ENCODE results near the gene ARHGAP23. TPM values are rescaled to one million over a fixed set of nuclear protein-coding genes. Genes with fewer than 3 reads are reported as not detected.

Gene ARHGAP23
- total RNA-seq, 1 experiment from 2014 or later = 129 TPM

- no peaks in the 10 kb centered on the region for H3K9me2 ChIP-seq (ENCODE audit: insufficient read depth)
- TF ChIP-seq CTCF (conservative IDR thresholded peaks at IDR 0.05) = no peak
- no peak for TF ChIP-seq EZH2 (IDR thresholded peaks at IDR 0.05; ENCODE audit: low read depth)
These were observed 115.3 kb downstream of the ARHGAP23 start for GRCh38 chr17:38543403-38544174.

GRCh38 chr17:38544175-38544838 is 116.0 kb downstream of the ARHGAP23 start:
- Histone ChIP-seq H3K27me3 (ENCODE audit: insufficient read depth, low read depth) (no peaks in the 10 kb centered on the region), H3K9me2 (ENCODE audit: insufficient read depth) (no peaks in the 10 kb centered on the region), H3K36me3 (ENCODE audit: low read depth) (no peaks in the 10 kb centered on the region), H3F3A (ENCODE audit: insufficient read depth, low read depth) (no peaks in the 10 kb centered on the region), H3K4me2 (no peak overlapping the region), H4K20me1 (ENCODE audit: insufficient read depth) (no peaks in the 10 kb centered on the region), H3K9me3 (ENCODE audit: insufficient read depth, low read depth) (no peaks in the 10 kb centered on the region), H2AFZ (no peak overlapping the region), H3K4me1 (replicated peaks; ENCODE audit: insufficient read depth) (no peaks in the 10 kb centered on the region), H3K4me3 (no peak overlapping the region), H3K27ac (no peak overlapping the region), H3K79me2 (ENCODE audit: low read depth) (no peaks in the 10 kb centered on the region)
- intact Hi-C loops (cut with micrococcal nuclease; ENCODE audit: unreplicated experiment) = no loop called here
- no TSS peak for BruUV-seq (replicated peaks)
- TF ChIP-seq CTCF (conservative IDR thresholded peaks at IDR 0.05) (no peak), EZH2 (IDR thresholded peaks at IDR 0.05; ENCODE audit: low read depth) (no peak)
- CTCF ChIA-PET = no interaction called here
- POLR2A ChIA-PET (ENCODE audit: unreplicated experiment) = interaction anchor here (0.6 kb wide), 1 partner anchor 608 kb away, joined by 5 read pairs; no protein-coding TSS in a partner anchor
- DNase-seq = no peak

More at GRCh38 chr17:38543403-38544174, 115.3 kb downstream of the ARHGAP23 start:
- intact Hi-C loops (cut with micrococcal nuclease; ENCODE audit: unreplicated experiment) = no loop called here
- Histone ChIP-seq H4K20me1 (ENCODE audit: insufficient read depth) (no peaks in the 10 kb centered on the region), H3K79me2 (ENCODE audit: low read depth) (no peaks in the 10 kb centered on the region), H3K9me3 (ENCODE audit: insufficient read depth, low read depth) (no peaks in the 10 kb centered on the region), H2AFZ (no peak overlapping the region), H3K27me3 (ENCODE audit: insufficient read depth, low read depth) (no peaks in the 10 kb centered on the region), H3K36me3 (ENCODE audit: low read depth) (no peaks in the 10 kb centered on the region), H3K4me2 (no peak overlapping the region), H3F3A (ENCODE audit: insufficient read depth, low read depth) (no peaks in the 10 kb centered on the region), H3K4me1 (replicated peaks; ENCODE audit: insufficient read depth) (no peaks in the 10 kb centered on the region), H3K4me3 (no peak overlapping the region), H3K27ac (no peak overlapping the region)
- DNase-seq = no peak
- no TSS peak for BruUV-seq (replicated peaks)
- ChIA-PET CTCF (no interaction called here), POLR2A (ENCODE audit: unreplicated experiment) (interaction anchor here (0.6 to 0.7 kb wide), 2 partner anchors 10 to 609 kb away, joined by 5 to 6 read pairs; no protein-coding TSS in a partner anchor)

GRCh38 chr17:38544839-38545209 is 116.6 kb downstream of the ARHGAP23 start:
- no peak for DNase-seq
- intact Hi-C loops (cut with micrococcal nuclease; ENCODE audit: unreplicated experiment) = no loop called here
- Histone ChIP-seq H3K4me2 (no peak overlapping the region), H4K20me1 (ENCODE audit: insufficient read depth) (no peaks in the 10 kb centered on the region), H2AFZ (no peak overlapping the region), H3F3A (ENCODE audit: insufficient read depth, low read depth) (no peaks in the 10 kb centered on the region), H3K27ac (no peak overlapping the region), H3K9me3 (ENCODE audit: insufficient read depth, low read depth) (no peaks in the 10 kb centered on the region), H3K9me2 (ENCODE audit: insufficient read depth) (no peaks in the 10 kb centered on the region), H3K4me1 (replicated peaks; ENCODE audit: insufficient read depth) (no peaks in the 10 kb centered on the region), H3K27me3 (ENCODE audit: insufficient read depth, low read depth) (no peaks in the 10 kb centered on the region), H3K79me2 (ENCODE audit: low read depth) (no peaks in the 10 kb centered on the region), H3K4me3 (no peak overlapping the region), H3K36me3 (ENCODE audit: low read depth) (no peaks in the 10 kb centered on the region)
- ChIA-PET CTCF (no interaction called here), POLR2A (ENCODE audit: unreplicated experiment) (no interaction called here)
- no TSS peak for BruUV-seq (replicated peaks)
- no peak for TF ChIP-seq EZH2 (IDR thresholded peaks at IDR 0.05; ENCODE audit: low read depth)
- no peak for TF ChIP-seq CTCF (conservative IDR thresholded peaks at IDR 0.05)
